HG03280 (cell line): Measurements from ENCODE around the gene PCNX4.

Source experiments
- ATAC-seq: cut with Tn5 transposase; IDR thresholded peaks from one replicate; pipeline ENCODE4 v1.9.1; 2021; ENCODE audit warnings: mild to moderate bottlenecking, moderate library complexity; ENCODE audit not compliant: unreplicated experiment

The PCNX4 gene

DNA sequence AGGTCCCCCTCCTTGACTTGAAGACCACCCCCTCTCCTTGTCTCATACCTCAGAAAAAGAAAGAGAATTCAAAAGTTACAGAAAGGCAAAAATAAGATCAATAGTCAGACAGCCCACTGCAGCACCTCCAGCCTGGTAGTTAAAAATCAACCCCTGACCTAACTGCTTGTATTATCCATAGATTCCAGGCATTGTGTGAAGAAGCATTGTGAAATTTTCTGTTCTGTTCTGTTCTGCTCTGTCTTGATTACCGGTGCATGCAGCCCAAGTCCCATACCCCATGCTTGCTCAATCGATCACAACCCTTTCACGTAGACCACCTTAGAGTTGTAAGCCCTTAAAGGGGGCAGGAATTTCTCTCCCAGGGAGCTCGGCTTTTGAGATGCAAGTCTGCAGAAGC, 79.2 kb downstream of the PCNX4 start:
- ATAC-seq: no peak

DNA sequence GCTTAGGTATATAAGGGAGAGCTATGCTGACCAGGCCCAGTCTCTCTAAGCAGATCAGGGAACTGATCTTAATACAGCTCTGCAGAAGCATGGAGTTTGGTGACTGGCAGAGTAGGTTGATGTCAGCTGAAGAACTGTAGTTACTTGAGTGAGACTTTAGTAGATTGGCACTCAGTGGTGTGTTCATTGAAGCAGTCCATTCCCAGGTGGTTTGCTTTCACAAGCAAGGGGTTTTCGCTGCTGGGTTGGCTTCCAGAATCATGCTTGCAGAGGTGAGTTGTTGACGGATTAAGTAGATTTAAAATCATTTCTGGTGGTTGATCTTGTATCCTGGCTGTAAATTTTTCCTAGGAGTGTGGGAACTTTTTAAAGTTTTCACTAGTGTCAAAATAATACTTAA, 80.0 kb downstream of the PCNX4 start:
- ATAC-seq: no peak

DNA sequence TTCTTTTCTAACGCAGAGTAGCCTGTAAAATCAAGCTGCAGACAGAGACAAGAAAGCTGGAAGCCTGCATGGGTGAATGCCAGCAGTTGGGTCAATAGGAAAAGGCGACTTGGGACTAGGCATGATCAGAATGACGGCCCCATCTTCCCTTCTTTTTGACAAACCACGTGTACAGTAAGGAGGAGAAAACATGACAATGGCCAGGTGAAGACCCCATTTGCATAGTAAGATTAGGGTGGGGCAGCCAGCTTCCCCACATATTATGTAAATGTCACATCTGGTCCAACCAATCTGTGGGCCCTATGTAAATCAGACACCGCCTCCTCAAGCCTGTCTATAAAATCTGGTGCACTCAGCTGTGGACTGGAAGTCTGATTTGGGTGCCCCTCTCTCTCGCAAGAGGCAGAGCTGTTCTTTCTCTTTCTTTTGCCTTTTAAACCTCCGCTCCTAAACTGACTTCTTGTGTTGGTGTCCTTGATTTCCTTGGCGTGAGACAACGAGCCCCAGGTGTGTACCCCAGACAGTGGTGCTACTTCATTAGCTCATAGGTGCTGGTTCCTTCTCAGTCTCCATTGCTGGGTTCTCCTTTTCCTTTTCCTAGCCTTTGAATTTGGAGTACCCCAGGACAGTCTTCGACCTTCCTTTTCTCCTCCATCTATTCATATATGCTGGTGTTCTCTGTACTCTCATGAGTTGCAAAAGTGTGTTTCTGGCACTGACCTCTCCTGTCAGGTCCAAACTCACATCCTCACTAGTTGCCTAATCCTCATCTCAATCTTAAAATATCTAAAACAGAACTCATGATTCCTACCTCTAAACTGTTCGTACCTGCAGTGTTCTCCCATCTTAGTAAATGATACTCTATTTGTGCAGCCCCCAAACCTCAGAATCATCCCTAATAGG, 82.9 kb downstream of the PCNX4 start:
- no peak for ATAC-seq

GRCh38 chr14:60175255-60175902, 83.7 kb downstream of the PCNX4 start:
- no peak for ATAC-seq

DNA sequence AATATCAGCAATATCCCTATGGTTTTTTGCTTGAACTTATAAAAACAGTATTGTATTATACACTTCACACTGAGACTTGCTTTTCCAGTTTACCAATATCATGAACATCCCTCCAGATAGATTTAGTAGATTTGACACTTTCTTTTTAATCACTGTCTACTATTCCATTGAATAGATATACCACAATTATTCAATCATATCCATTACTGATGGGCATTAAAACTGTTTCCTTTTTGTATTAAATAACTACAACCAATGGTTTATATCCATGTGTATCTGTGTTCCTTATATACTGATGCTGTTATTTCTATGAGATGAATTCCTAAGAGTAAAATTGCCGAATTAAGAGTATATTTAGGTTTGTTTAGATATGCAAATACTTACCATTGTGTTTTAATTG, 86.4 kb downstream of the PCNX4 start:
- ATAC-seq: no peak

DNA sequence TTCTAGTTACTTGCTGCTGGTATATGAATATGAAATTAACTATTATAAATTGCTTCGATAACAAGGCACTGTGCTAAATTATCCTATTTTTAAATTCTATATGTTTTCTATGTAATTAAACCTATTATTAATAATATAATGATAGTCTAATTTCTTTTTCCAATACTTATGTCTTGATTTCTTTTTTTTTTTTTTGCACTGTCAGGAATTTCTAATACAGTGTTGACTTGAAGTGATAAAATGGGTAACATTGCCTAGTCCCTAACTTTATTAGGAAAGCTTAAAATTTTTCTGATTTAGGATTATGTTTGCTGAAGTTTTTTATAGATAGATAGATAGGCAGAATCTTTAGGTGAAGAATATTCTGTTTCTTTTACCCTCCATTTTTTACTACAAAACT, 87.1 kb downstream of the PCNX4 start:
- no peak for ATAC-seq

- no peak for ATAC-seq
These were observed 87.7 kb downstream of the PCNX4 start for GRCh38 chr14:60179431-60179869.

GRCh38 chr14:60183138-60183537, 91.4 kb downstream of the PCNX4 start:
- no peak for ATAC-seq

GRCh38 chr14:60183741-60184140, 92.0 kb downstream of the PCNX4 start:
- peak; percentile 32 for ATAC-seq

DNA sequence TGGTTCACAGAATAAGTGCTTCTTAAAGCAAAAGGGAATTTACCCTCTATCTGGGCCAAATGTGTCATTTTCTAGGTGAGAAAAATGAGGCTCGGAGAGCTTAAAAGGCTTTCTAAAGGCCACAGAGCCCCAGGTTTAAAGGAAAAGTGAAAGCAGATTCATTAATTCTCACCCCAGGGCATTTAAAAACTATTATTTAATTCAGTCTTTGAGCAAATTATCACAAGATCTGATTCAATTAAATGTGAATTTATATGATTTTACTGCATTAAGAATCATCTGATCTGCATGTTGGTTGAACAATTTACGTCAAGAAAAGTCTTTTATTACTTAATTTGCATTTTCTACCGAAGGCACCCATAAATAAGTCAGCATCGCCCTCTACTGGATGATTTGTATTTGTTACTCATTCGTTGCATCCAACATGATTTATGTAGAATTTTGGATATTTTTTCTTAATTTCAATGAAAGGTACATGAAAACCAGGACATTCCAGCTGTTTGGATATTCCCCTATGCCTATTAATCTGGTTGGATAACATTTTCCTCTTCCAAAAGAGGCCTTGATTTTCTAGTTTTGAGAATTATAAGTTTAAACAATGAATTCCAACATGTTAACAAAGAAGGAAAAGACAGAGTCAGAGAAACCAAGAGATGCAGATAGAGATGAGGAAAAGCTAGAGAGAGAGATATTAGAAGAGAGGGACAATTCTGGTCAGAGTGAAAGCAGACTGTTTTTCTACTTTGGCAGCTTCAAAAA, 92.6 kb downstream of the PCNX4 start:
- ATAC-seq: peak; percentile 46

- ATAC-seq: no peak
These were observed 93.3 kb downstream of the PCNX4 start for GRCh38 chr14:60184905-60185555.

- ATAC-seq: no peak
These were observed 96.4 kb downstream of the PCNX4 start for GRCh38 chr14:60188115-60188514.

DNA sequence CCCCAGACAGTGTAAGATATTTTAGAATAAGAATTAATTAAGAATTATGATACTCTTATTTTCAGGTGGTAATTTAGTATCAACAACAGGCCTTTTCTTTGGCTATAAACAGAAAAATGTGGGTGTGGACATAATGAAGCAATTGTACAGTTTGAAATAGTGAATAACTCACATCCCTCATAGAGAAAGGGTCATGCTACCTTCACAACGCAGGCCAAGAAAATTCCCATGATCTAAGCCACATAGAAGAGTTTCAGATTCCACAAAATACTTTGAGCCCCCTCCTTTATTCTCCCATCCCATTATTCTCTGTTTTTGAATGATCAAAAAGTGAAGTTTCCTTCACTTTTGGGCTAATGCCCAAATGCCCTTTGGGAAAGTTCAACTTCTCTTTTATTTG, 97.0 kb downstream of the PCNX4 start:
- ATAC-seq: no peak

DNA sequence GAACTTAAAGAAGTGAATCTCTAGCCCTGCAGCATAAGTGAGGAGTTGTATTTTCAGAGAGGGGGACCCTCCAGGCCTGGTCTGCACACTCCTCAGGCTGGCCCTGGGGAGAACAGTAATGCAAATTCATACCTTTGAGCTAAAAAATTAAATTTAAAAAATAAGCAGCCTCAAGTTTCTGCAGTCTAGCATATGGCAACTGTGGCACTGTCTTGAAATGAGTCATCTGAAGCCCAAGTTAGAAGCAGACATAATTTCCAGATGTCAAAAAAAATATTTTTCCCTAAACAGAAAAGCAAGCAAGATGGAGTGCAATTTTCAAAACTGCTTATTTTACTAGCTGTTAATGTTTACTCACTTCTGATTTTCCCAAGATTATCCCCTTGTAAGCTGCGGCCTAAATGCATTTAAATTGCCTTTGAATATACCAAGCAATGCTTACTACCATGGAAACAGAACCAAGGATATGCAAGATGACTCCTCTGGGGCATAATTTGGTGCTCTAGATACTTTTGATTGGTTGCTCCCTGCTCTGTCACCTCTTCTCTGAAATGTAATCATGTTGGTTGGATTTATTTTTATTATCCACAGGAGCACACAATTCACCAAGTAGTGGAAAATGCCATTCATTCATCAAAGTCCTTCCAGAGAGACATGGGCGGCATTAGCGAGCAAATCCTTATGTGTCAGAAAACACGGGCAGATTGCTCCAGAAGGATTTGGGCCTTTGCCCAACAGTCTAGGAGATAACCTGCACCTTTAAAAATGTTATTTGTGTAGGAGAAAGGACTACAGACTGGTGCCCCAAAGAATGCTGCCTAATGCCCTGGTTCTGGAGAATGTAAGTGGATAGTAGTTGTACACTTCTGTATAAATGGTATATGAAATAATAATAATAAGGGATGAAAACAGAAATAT, 98.5 kb downstream of the PCNX4 start:
- ATAC-seq: no peak

- peak; percentile 72 for ATAC-seq
These were observed 103.6 kb downstream of the PCNX4 start for GRCh38 chr14:60195179-60195810.

DNA sequence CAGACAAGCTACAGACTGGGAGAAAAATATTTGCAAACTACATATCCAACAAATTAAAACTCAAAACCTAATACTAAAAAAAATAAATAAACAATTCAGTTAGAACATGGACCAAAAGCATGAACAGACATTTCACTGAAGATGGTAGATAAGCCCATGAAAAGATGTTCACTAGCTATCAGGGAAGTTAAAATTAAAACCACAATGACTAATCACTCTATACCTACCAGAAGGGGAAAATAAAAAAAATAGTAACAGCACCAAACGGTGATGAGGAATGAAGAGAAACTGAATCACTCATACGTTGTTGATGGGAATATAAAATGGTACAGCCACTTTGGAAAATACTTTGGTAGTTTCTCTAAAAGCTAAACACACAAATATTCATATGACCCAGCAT, 104.6 kb downstream of the PCNX4 start:
- ATAC-seq: no peak

- ATAC-seq: no peak
These were observed 106.0 kb downstream of the PCNX4 start for GRCh38 chr14:60197629-60198303.

DNA sequence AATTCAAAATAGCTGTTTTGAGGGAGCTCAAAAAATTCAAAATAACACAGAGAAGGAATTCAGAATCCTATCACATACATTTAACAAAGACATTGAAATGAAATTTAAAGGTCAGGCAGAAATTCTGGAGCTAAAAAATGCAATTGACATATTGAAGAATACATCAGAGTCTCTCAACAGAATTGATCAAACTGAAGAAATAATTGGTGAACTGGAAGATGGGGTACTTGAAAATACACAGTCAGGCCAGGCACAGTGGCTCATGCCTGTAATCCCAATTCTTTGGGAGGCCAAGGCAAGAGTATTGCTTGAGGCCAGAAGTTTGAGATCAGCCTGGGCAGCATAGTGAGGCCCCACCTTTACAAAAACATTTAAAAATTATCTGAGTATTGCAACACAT, 107.6 kb downstream of the PCNX4 start:
- no peak for ATAC-seq
